H9 (cell line): ENCODE results near the gene SLCO3A1. TPM values are rescaled to one million over a fixed set of nuclear protein-coding genes. Genes with fewer than 3 reads are reported as not detected.
A peak's percentile ranks its signal among the peaks of the same experiment; 100 is the strongest.

Experiments used
- DNase-seq: peaks from one replicate; pipeline ENCODE4 v3.0.0-alpha.2; 2017
- H2AFZ ChIP-seq: one replicate; pipeline ENCODE4 v1.6.1; 2013; ENCODE audit warnings: mild to moderate bottlenecking, low read length, control low read depth, moderate library complexity
- H2AK5ac ChIP-seq: 2 replicates; pipeline ENCODE4 v1.6.1; 2013; ENCODE audit warnings: low read length, control low read depth, mixed read lengths; ENCODE audit not compliant: insufficient read length
- H2BK120ac ChIP-seq: one replicate; pipeline ENCODE4 v1.6.1; 2013; ENCODE audit warnings: low read depth, mild to moderate bottlenecking, low read length, control low read depth, inconsistent platforms; ENCODE audit not compliant: poor library complexity, severe bottlenecking
- H2BK12ac ChIP-seq: 2 replicates; pipeline ENCODE4 v1.6.1; 2013; ENCODE audit warnings: low read length, control low read depth, mixed read lengths, low read depth; ENCODE audit not compliant: insufficient read length
- H2BK15ac ChIP-seq: 2 replicates; pipeline ENCODE4 v1.6.1; 2013; ENCODE audit warnings: low read depth, low read length, control low read depth
- H2BK20ac ChIP-seq: one replicate; pipeline ENCODE4 v1.6.1; 2013; ENCODE audit warnings: low read depth, mild to moderate bottlenecking, low read length, control low read depth, inconsistent platforms; ENCODE audit not compliant: poor library complexity, severe bottlenecking
- H2BK5ac ChIP-seq: 2 replicates; pipeline ENCODE4 v1.6.1; 2013; ENCODE audit warnings: low read length, control low read depth, mixed read lengths; ENCODE audit not compliant: insufficient read length
- H3K14ac ChIP-seq: 2 replicates; pipeline ENCODE4 v1.6.1; 2013; ENCODE audit warnings: low read length, control low read depth; ENCODE audit not compliant: insufficient read depth
- H3K18ac ChIP-seq: 2 replicates; pipeline ENCODE4 v1.6.1; 2013; ENCODE audit warnings: low read depth, mild to moderate bottlenecking, mixed read lengths, low read length, control low read depth; ENCODE audit not compliant: insufficient read length
- H3K23ac ChIP-seq: 2 replicates; pipeline ENCODE4 v1.6.1; 2013; ENCODE audit warnings: low read length, control low read depth, mixed read lengths, low read depth; ENCODE audit not compliant: insufficient read length
- H3K23me2 ChIP-seq: 2 replicates; pipeline ENCODE4 v1.6.1; 2013; ENCODE audit warnings: low read depth, mild to moderate bottlenecking, mixed read lengths, low read length, control low read depth; ENCODE audit not compliant: insufficient read length, poor library complexity, severe bottlenecking
- H3K27ac ChIP-seq: 2 replicates; pipeline ENCODE4 v1.5.1; 2013; ENCODE audit warnings: low read length, control low read depth, mixed read lengths, low read depth; ENCODE audit not compliant: insufficient read length
- H3K27me3 ChIP-seq: 2 replicates; pipeline ENCODE4 v1.6.1; 2013; ENCODE audit warnings: low read length, control low read depth, inconsistent platforms; ENCODE audit not compliant: insufficient read depth
- H3K4ac ChIP-seq: 2 replicates; pipeline ENCODE4 v1.6.1; 2013; ENCODE audit warnings: low read depth, mild to moderate bottlenecking, control low read depth, inconsistent platforms, low read length, moderate library complexity
- H3K4me1 ChIP-seq: 2 replicates; pipeline ENCODE4 v1.6.1; 2013; ENCODE audit warnings: low read length, control low read depth, inconsistent platforms; ENCODE audit not compliant: insufficient read depth
- H3K4me2 ChIP-seq: 2 replicates; pipeline ENCODE4 v1.6.1; 2013; ENCODE audit warnings: low read length, control low read depth, mixed read lengths; ENCODE audit not compliant: insufficient read length, insufficient read depth
- H3K56ac ChIP-seq: 2 replicates; pipeline ENCODE4 v1.6.1; 2013; ENCODE audit warnings: low read depth, mild to moderate bottlenecking, mixed read lengths, low read length, control low read depth; ENCODE audit not compliant: insufficient read length
- H3K79me1 ChIP-seq: 2 replicates; pipeline ENCODE4 v1.6.1; 2013; ENCODE audit warnings: low read depth, mild to moderate bottlenecking, moderate library complexity, low read length, control low read depth, inconsistent platforms; ENCODE audit not compliant: insufficient read depth, poor library complexity, severe bottlenecking
- H3K79me2 ChIP-seq: 2 replicates; pipeline ENCODE4 v1.6.1; 2013; ENCODE audit warnings: low read length, control low read depth, inconsistent platforms; ENCODE audit not compliant: insufficient read depth
- H3K9ac ChIP-seq: 2 replicates; pipeline ENCODE4 v1.6.1; 2013; ENCODE audit warnings: low read length, control low read depth, mixed read lengths; ENCODE audit not compliant: insufficient read length; ENCODE audit errors: extremely low read depth
- H3K9me3 ChIP-seq: one replicate; pipeline ENCODE4 v1.6.1; 2013; ENCODE audit warnings: low read depth, low read length, inconsistent platforms; ENCODE audit not compliant: control insufficient read depth
- H3T11ph ChIP-seq: one replicate; pipeline ENCODE4 v1.6.1; 2013; ENCODE audit warnings: mild to moderate bottlenecking, low read length, control low read depth, inconsistent platforms
- H4K20me1 ChIP-seq: one replicate; pipeline ENCODE4 v1.6.1; 2013; ENCODE audit not compliant: control insufficient read depth, insufficient read length, insufficient read depth
- H4K5ac ChIP-seq: 2 replicates; pipeline ENCODE4 v1.6.1; 2013; ENCODE audit warnings: low read depth, mild to moderate bottlenecking, mixed read lengths, low read length, control low read depth; ENCODE audit not compliant: insufficient read length
- H4K8ac ChIP-seq: replicated peaks from 2 replicates; pipeline ENCODE4 v1.6.1; 2013; ENCODE audit warnings: low read length, control low read depth, mixed read lengths, low read depth; ENCODE audit not compliant: insufficient read length
- H4K91ac ChIP-seq: 2 replicates; pipeline ENCODE4 v1.6.1; 2013; ENCODE audit warnings: low read depth, mild to moderate bottlenecking, moderate library complexity, mixed read lengths, low read length, control low read depth; ENCODE audit not compliant: insufficient read length
- H3K27ac Mint-ChIP-seq, 3 experiments: 2 replicates in 2 of 3; 3 replicates in 1 of 3; pipeline ENCODE4 v1.8.0; 2020 to 2021; ENCODE audit warnings: mixed read lengths in 3 of 3, mild to moderate bottlenecking in 1 of 3, moderate library complexity in 1 of 3
- H3K27me3 Mint-ChIP-seq: 2 replicates; pipeline ENCODE4 v1.8.0; 2021; ENCODE audit warnings: low read depth, mild to moderate bottlenecking, moderate library complexity, mixed read lengths
- H3K36me3 Mint-ChIP-seq, 3 experiments: 2 replicates in 2 of 3; 3 replicates in 1 of 3; pipeline ENCODE4 v1.8.0; 2020 to 2021; ENCODE audit warnings: low read depth in 3 of 3, mixed read lengths in 3 of 3; ENCODE audit not compliant: insufficient read depth in 1 of 3
- H3K4me1 Mint-ChIP-seq, 2 experiments: 2 replicates each; pipeline ENCODE4 v1.8.0; 2020; ENCODE audit warnings: mixed read lengths in 2 of 2
- H3K4me3 Mint-ChIP-seq, 2 experiments: 2 replicates in 1 of 2; 3 replicates in 1 of 2; pipeline ENCODE4 v1.8.0; 2020 to 2021; ENCODE audit warnings: mild to moderate bottlenecking in 2 of 2, mixed read lengths in 2 of 2, moderate library complexity in 1 of 2
- H3K9me3 Mint-ChIP-seq, 2 experiments: 2 replicates in 1 of 2; 3 replicates in 1 of 2; pipeline ENCODE4 v1.8.0; 2020; ENCODE audit warnings: mild to moderate bottlenecking in 2 of 2, mixed read lengths in 2 of 2, moderate library complexity in 1 of 2
- CTCF ChIP-seq: fragments of 200-600 bp; sonication (generic); conservative IDR thresholded peaks from 3 replicates; pipeline ENCODE4 v1.8.0; 2021; ENCODE audit warnings: antibody characterized with exemption, mild to moderate bottlenecking
- WGBS: extraction: QIAGEN DNeasy Blood & Tissue Kit; methylation state at CpG from one replicate; pipeline ENCODE4 v1.1.7; 2013; ENCODE audit warnings: missing lambda C conversion rate, low lambda C conversion rate, mixed read lengths; ENCODE audit not compliant: insufficient read length; ENCODE audit errors: extremely low coverage; 5-methylcytosine and 5-hydroxymethylcytosine counted together
- total RNA-seq: library from RNA; stranded (reverse); gene quantifications from 2 replicates; pipeline ENCODE4 v1.2.1, GENCODE V29; 2021

Gene SLCO3A1
- total RNA-seq, 1 experiment from 2014 or later = 9.4 TPM

GRCh38 chr15:91941871-91942658 lies 88.6 kb downstream of the SLCO3A1 start:
- Histone ChIP-seq H3K79me1 (peaks cover 3% of the 10 kb centered on the region), H3K18ac (no peak overlapping the region), H2AFZ (no peak overlapping the region), H2BK12ac (no peak overlapping the region), H2BK20ac (no peak overlapping the region), H3K4me1 (no peaks in the 10 kb centered on the region; the same call in 1 of the 2 replicates), H3K27ac (no peak overlapping the region), H3K56ac (no peak overlapping the region), H2AK5ac (no peak overlapping the region), H2BK120ac (no peak overlapping the region), H2BK15ac (no peak overlapping the region), H4K5ac (no peak overlapping the region), H3K23ac (no peak overlapping the region), H3K27me3 (no peaks in the 10 kb centered on the region), H3K4me2 (no peak overlapping the region), H4K91ac (no peak overlapping the region), H3K14ac (no peak overlapping the region), H3T11ph (no peak overlapping the region), H2BK5ac (no peak overlapping the region), H3K79me2 (no peaks in the 10 kb centered on the region), H3K9ac (no peak overlapping the region), H4K20me1 (no peaks in the 10 kb centered on the region), H3K4ac (no peak overlapping the region), H3K23me2 (no peaks in the 10 kb centered on the region), H3K9me3 (no peaks in the 10 kb centered on the region), H4K8ac (no peak overlapping the region)
- Mint-ChIP-seq H3K27ac (peak overlapping the region in 1 of 3 experiments; percentile 93; a peak in 1 of 7 replicates), H3K4me1 (peaks cover 55 to 62% of the 10 kb centered on the region in 2 experiments), H3K9me3 (no peaks in the 10 kb centered on the region), H3K27me3 (no peaks in the 10 kb centered on the region), H3K36me3 (peaks cover 0 to 4% (median 3%) of the 10 kb centered on the region in 3 experiments; a peak in 2 of 7 replicates), H3K4me3 (no peak overlapping the region)
- no peak for DNase-seq
- no CpG with 5 or more reads among the region's 9 CpGs for WGBS
- TF ChIP-seq CTCF = peak; percentile 21; the same call in 1 of the 3 replicates
